CD4-positive, alpha-beta T cell treated with Interleukin-21 for 1 hour (primary cell): Measurements from ENCODE around the gene COMMD1.
"Not testable (repeated sequence)": the region's sequence is repeated elsewhere in the genome, so short reads cannot be mapped to it uniquely, and the experiment has no call there.

ENCODE experiments used
- DNase-seq: peaks from one replicate; pipeline ENCODE4 v3.0.0-alpha.2; 2020

The COMMD1 gene

GRCh38 chr2:61924895-61925663 is 19.6 kb downstream of the COMMD1 start:
- no peak for DNase-seq

GRCh38 chr2:61926531-61927477 is 21.3 kb downstream of the COMMD1 start:
- DNase-seq: no peak

- no peak for DNase-seq
Measured at GRCh38 chr2:61928826-61929461, 23.5 kb downstream of the COMMD1 start.

- DNase-seq: no peak
Measured at GRCh38 chr2:61937098-61937497, 31.6 kb downstream of the COMMD1 start.

- no peak for DNase-seq
Measured at GRCh38 chr2:61937886-61938285, 32.4 kb downstream of the COMMD1 start.

GRCh38 chr2:61938511-61938910 is 33.0 kb downstream of the COMMD1 start:
- no peak for DNase-seq

DNA sequence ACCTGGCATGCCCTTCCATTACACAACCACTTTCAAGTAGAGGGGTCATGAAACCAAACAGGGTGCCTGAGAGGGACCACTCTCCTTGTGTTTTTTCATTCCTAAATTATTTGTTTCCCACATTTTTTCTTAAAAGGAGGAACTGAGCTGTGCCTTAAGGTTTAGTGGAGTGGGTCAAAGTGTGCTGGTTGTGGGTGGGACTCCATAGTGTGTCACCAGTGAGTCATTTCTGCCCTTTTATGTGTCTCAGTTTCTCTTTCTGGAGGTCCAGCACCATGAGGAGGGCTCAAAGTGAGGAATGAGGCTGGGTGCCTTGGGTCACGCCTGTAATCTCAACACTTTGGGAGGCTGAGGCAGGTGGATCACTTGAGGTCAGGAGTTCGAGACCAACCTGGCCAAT is 37.8 kb downstream of the COMMD1 start:
- DNase-seq: no peak

GRCh38 chr2:61946666-61947065 is 41.2 kb downstream of the COMMD1 start:
- no peak for DNase-seq

GRCh38 chr2:61948661-61949457 is 43.4 kb downstream of the COMMD1 start:
- no peak for DNase-seq

DNA sequence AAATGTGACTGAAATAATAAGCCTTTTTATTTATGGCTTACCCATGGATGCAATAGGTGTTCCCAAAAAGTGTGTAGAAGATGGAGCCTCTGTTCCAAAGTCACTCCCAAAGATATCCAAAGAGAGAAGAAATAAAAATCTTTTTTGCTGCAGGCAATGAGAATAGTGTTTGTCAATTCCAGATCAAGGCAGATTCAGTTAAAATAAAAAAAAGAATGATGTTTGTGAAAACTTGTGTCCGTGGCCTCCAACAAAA is 43.9 kb downstream of the COMMD1 start:
- DNase-seq: no peak

- DNase-seq: no peak
Measured at GRCh38 chr2:61949714-61950560, 44.5 kb downstream of the COMMD1 start.

GRCh38 chr2:61950571-61951315 is 45.3 kb downstream of the COMMD1 start:
- no peak for DNase-seq

- DNase-seq: no peak
Measured at GRCh38 chr2:61951881-61952280, 46.4 kb downstream of the COMMD1 start.

- DNase-seq: no peak
Measured at GRCh38 chr2:61952288-61952687, 46.8 kb downstream of the COMMD1 start.

GRCh38 chr2:61954856-61955255 is 49.4 kb downstream of the COMMD1 start:
- DNase-seq: not testable (repeated sequence)

GRCh38 chr2:61959381-61960293 is 54.2 kb downstream of the COMMD1 start:
- no peak for DNase-seq

DNA sequence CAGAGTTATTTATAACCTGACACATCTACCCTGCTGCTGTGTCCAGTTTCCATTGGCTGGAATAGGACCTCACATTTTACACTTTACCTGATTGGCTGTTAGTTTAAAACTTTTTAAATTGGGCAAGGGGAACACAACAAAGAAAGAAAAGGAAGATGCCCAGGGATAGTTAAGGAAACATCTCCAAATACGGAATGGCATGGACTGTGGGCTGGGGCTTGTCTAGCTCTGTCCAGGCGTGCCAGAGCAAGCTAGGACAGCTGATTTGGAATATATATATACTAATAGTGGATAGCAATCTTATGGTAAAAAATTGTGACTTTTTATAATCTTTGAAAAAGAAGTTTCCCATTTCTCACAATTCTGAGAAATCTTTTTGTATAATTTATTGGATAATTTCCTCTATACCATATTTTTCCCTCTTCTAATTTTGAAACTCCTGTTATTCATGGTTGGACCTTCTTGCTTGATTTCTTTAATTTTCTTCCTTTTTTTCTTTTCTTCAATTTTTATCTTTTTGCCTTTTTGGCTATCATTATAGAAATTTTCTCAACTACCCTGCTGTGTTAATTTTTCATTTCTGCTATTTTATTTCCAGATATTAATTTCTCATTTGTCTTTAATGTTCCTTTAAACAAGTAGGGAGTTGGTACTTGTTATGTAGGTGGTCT is 55.9 kb downstream of the COMMD1 start:
- DNase-seq: no peak

- DNase-seq: no peak
Measured at GRCh38 chr2:61962095-61962984, 56.9 kb downstream of the COMMD1 start.
